GM18508 (cell line): ENCODE results near the gene AGGF1.
"Not testable (repeated sequence)": the region's sequence is repeated elsewhere in the genome, so short reads cannot be mapped to it uniquely, and the experiment has no call there.

ENCODE experiments used
- ATAC-seq: cut with Tn5 transposase; IDR thresholded peaks from one replicate; pipeline ENCODE4 v1.9.1; 2021; ENCODE audit warnings: moderate number of reproducible peaks; ENCODE audit not compliant: insufficient read depth, unreplicated experiment

Gene AGGF1

DNA sequence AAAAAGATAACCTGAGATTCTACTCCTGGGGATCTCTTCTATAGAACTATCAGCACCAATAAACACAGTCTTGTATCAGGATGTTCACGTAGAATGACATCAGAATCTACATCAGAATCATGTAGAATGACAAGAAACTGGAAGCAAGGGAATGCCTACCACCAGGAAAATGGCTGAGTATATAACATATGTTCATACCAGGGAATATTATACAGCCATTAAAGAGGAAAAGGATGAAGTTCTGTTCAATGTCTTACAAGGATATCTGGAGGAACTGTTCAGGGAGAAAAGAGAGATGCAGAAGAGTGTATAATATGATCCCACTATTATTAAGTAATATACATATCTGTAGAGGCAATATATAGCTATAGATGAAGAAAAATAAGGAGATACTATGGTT is 52.1 kb downstream of the AGGF1 start:
- ATAC-seq: no peak

DNA sequence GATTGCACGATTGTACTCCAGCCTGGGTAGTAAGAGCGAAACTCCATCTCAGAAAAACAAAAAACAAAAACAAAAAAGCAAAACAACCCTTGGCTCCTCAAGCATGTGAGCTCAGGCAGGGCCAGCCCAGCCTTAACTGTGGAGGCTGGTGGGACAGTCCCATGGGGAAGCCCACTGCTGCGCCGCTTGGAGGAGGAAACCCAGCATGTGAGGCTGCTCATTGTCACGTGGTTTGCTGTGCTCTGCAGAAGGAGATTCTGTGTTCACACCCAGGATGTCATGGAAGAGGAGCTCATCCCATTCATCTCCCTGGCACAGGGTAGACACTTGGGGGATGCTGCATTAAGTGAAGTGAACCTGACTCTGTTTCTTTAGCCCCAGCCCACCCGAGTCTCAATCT is 52.9 kb downstream of the AGGF1 start:
- ATAC-seq: no peak

DNA sequence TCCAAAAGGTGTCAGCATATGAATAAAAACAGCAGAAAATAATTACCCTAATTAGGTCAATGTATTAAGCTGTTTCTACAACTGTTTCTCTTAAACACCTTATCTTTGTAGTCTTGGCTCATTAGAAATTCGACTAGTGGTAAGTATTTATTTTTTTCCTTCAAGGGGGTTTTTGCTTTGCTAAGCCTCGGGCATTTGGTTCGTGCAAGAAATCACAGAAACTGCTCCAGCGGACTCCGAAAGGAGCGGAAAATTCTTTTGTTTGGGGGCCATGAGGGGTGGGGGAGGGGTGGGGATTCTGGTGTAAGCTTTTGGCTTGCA is 56.1 kb downstream of the AGGF1 start:
- ATAC-seq: no peak

DNA sequence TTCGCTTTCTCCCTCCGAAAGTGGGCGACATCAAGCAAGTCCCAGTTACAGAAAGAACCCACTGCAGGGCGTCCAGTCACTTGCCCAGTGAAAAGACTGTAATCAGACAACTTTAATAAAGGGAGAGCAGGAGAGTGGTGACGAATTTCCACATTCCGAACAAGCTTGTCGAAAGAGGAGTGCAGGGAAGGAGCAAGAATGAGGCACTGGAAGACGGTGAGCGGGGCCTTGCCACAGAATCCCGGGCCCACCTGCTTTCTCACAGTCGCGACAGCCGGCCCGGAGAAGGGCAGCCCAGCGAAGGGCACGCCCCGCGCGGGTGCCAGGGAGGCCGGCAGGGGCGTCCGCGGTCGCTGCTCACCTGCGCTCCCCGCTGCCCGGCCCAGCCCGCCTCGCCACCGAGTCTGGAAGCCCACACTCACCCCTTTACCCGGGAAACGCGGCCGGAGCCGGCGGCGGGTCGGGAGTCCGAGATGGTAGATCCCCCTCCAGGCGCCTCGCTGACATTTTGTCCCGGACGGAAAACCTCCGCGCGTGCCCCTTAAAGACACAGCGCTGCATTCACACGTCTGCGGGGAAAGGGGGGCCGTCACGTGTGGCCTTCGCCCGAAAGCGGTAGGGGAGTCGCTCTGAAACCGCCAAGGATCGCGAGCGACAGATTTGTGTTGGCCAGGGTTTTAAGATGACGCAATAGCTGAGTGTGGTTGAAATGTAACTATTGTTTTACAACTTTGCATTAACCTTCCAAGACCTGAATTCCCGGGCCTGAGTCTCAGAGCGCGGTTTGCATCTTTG is 56.7 kb downstream of the AGGF1 start, which contains the start of gene ZBED3:
Gene ZBED3, minus strand, starts transcription at position 597 of the 795 bp plus-strand sequence. CDS start 9,407 bp downstream, outside the sequence.
- no peak for ATAC-seq

DNA sequence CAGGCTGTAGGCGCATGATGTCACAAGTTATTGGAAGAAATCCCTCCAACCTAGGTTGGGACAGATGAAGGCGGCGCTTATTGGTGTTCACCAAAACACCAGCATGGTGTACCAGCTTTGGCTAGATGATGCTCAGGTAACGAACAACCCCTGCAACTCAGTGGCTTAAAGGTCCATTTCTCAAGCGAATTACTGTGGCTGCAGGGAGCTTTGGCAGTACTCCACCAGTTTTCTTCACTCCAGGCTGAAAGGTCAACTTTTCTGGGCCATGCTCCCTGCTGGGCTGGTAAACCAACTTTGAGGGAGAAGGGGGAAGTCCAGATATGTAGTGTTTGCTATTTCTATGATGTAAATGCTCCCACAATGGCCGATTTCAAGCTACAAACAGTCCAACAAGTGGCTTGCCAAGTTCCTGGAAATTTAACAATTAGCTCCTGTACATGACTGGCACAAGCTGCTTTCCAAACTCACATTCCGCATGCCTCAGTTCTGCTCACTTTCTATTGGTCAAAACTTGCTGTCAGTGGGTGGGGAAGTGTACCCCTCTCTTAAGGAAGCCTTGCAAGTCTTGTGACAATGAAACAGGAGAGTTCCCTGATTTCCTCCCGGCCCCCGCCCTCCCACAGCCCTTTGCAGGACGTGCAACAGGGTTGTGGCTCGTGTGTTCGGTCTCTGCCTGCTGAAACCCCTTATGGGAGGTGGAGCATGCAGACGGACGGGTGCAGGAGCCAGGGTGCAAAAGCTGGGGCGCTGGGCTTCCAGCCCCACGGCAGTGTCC is 57.5 kb downstream of the AGGF1 start:
- ATAC-seq: no peak

DNA sequence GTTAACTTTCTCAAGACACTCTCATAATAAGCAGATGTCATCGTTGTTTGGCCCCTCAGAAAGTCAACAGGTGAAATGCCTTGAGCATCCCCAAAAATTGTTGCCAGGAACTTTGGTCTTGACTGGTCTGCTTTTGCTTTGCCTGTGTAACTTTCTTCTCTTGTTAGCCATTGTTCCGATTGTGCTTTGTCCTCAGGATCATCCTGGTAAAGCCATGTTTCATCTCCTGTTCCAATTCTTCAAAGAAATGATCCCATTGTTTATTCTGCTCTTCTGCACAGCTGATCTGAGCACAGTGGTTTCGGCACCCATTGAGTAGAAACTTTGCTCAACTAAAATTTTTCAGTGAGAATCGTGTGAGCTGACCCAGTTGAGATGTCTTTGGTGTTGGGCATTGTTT is 65.0 kb downstream of the AGGF1 start:
- no peak for ATAC-seq

DNA sequence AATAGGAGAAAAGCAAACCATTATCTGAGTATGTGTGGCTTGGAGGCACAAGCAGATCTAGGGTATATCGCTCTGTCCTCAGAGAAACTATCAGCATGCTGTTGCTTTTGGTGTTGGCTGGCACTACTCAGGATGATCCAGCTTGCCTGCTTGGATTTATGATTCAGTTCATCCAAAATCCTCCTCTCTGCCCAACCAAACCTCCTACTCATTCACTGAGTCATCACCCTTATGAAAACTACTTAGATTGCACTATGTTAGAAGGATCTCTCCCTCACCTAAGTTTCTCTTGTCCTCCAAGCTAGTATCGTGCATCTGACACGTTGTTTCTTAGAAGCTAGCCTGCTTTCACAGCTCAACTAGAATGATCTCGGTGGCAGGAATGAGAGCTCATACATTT is 71.1 kb downstream of the AGGF1 start:
- ATAC-seq: no peak

DNA sequence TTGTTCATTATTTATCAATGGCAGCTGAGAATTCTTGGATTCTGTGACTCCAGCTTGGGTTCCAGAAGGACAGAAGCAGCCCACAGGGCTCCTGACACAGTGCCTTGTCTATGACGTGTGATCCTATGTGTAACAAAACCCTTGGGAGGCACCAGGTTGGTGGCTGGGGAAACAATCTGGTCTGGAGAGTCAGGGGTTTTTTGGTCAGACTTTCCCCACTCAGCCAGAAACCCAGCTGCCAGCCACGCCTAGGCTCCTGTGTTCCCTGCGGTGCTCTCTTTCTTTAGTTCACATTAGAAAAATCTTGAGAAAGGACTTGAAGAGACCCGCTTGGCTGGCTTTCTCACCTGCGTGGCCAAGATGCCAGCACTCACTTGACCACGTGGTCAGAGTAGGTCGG is 72.3 kb downstream of the AGGF1 start:
- ATAC-seq: no peak

DNA sequence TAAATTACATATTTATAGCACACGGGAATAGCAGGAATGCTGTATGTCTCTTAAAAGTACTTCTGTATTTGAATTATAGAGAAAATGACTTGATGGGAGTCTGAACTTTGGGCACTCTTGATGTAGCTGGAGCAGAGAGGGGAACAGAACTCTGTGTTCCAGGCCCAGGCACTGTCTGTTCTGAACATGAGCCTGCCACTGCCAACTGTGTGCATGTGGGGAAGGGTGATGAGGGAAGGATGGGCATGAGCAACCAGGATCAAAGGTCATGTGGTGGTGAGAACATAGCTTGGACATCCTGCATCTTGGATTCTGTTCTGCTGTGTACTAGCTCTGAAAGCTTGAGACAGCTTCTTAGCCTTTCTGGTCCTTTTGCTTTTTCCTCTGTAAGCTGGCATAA is 73.3 kb downstream of the AGGF1 start:
- no peak for ATAC-seq

DNA sequence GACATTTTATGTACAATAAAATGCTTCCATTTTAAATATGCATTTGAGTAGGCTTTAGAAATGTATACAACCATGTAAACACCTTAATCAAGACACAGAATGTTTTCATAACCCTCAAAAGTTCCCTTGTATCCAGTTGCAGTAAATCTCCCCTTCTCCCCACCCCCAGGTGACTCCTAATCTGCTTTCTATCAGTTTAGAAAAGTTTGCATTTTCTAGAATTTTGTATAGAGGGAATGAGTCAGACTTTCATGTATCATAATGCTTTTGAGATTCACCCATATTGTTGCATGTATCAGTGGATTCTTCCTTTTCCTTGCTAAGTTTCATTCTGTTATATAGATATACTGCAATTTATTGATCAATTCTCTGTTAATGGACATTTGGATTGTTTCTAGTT is 74.6 kb downstream of the AGGF1 start:
- no peak for ATAC-seq

DNA sequence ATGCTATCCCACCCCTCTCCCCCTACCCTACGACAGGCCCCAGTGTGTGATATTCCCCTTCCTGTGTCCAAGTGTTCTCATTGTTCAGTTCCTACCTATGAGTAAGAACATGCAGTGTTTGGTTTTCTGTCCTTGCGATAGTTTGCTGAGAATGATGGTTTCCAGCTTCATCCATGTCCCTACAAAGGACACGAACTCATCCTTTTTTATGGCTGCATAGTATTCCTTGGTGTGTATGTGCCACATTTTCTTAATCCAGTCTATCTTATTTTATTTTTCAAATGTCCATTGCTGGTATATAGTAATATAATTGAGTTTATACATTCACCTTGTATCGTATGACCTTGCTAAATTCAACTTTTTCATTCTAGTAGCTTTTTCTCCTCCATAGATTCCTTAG is 76.8 kb downstream of the AGGF1 start:
- not testable (repeated sequence) for ATAC-seq
